ENCODE data around the gene PHF13.

DNA sequence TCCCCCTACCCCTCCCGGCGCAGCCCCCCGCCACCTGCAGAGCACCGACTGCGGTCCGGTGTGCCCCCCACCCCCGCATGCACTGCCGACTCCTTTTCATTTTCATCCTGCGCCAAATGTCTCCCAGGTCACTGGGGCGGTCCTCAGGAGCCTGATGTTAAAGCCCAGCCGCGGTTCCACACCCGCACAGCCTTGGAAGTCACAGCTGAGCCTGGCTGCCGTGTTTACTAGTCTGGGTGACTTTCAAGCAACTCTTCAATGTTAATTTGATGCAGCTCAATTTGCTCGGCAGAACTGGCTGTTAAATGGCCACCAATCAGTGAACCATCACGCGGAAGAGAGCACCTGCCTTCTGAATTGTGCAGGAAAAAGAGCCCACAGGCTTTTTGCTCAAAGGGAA, 38.4 kb downstream of the PHF13 start:
- TF ChIP-seq EZH2phosphoT487 (IDR thresholded peaks at IDR 0.05; ENCODE audit: insufficient read depth, low read depth) (no peak), EZH2 (IDR thresholded peaks at IDR 0.05; ENCODE audit: insufficient read depth, poor library complexity, severe bottlenecking) (no peak)
